ENCODE data around the gene NPFF.

GRCh38 chr12:53461059-53461458 lies 46.2 kb downstream of the NPFF start:
- TF ChIP-seq ZSCAN18 (CRISPR knock-in tag; IDR thresholded peaks at IDR 0.05) (no peak), CTCF (IDR thresholded peaks at IDR 0.05) (no peak), ZNF121 (CRISPR knock-in tag; IDR thresholded peaks at IDR 0.05) (no peak), NFYB (CRISPR knock-in tag; conservative IDR thresholded peaks at IDR 0.05; ENCODE audit: low read depth) (no peak), TEAD4 (CRISPR knock-in tag; IDR thresholded peaks at IDR 0.05) (no peak)
